Measurements from ENCODE around the gene TSC22D4.

Gene TSC22D4

DNA sequence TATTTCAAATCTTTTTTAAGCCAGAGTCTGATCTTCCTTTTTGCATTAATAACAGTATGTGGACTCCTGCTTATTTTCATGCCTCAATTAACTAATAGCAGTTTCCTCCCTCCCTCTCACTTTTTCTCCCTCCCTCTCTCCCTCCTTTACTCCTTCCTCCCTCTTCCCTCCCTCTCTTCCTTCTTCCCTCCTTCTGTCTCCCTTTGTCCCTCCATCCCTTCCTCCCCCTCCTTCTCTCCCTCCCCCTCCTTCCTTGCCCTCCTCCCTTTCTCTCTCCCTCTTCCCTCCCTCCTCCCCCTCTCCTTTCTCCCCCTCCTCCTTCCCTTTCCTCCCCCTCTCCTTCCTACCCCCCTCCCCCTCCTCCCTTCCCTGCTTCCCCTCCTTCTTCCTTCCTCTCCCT is 52.5 kb downstream of the TSC22D4 start:
- DNase-seq = no peak

DNA sequence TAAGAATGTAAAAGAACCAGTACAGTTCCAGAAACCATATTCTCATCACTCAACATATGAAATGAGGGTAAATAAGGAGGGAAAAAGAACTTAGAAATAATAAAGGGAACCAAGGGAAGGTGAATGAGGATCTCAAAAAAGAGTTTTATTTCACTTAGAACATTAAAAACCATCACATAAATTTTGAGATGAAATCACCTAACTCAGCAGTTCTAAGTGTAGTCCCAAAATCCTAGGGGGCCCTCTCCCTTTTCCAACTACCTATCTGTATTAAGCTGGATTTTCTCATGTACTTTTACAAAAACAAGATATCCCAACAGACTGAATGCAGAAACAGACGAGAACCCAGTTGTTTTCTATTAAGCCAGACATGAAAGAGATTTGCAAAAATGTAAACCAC is 53.7 kb downstream of the TSC22D4 start:
- no peak for DNase-seq

DNA sequence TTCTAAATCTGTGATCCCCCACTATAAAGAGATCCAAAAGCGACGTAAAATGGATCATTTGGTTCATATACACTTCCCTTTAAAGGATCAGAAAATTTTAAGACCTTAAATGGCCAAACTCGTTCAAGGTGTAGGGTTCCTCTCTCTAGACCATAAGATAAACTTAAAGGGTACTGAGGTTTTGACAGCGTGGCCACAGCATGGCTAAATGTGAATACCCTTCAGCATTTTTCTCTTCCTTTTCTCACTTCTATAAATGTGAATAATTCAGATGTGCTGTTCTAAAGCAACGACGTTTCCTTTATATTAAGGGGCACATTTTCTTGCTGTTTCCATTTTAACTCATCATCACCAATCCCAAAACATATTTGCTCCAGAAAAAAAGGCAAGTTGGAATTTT is 55.7 kb downstream of the TSC22D4 start:
- no peak for DNase-seq

DNA sequence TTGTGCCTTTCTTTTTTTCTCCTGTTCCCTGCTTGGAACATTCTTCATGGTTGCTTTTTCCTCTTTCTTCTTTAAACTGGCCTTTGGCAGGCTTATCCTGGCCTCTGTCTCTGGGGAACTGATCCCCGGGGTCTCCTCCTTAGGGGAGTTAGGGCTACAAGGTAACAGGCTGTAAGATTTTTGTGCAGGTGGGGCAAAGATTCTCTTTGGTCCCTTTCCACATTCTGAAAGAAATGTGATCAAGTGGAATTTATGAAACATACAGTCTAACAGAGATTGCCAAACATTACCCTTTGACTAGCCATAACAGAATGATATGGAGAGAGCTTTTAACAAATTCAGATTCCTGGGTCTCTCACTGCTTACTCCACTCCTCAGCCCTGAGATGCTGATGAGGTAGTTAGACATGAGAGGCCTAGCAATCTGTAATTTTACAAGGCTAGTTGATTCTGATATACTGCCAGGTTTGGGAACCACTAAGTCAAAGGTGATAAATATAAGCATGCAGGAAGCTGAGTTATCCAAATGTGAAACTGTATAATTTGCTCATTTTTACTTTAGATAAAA is 59.3 kb downstream of the TSC22D4 start:
- DNase-seq = no peak

DNA sequence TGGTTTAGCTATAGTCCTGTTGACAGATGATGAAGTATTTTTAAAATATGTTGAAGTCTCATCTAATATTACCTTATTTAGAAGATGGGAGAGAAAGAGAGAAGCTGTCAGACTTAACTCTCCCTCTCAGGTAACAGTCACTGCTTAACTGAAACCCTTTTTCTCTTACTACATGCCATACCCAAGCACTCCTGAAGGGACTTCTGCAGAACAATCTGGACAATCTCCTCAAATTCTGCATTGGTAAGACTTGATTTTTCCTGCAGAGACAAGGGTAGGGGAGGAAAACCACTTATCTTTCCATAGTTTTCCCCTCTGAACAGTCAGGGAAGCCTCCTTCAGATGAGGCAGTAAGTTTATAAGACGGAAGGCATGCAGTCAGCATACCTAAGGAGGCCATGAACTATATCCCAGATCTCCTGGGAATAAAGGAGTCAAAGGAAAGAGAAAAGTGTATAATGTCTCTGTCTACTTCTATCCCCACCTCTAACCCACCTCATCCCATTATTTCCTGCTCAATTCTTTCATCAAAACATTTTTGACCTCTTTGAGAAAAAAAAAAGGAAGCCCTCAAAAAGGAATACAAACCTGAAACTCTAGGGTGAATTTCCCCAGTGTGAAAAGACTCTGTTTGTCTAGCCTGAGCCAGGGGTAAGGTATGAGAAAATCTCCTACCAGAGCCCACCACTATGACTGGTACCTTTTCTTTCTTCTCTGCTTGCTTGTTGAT is 59.9 kb downstream of the TSC22D4 start:
- DNase-seq = no peak

Data from DMS79 (cell line).